Keratinocyte (primary cell): ENCODE data around the gene AHCYL2. TPM values are rescaled to one million over a fixed set of nuclear protein-coding genes. Genes with fewer than 3 reads are reported as not detected.

Experiments
- DNase-seq: peaks from one replicate; pipeline ENCODE4 v3.0.0-alpha.2; 2011; ENCODE audit warnings: low read depth, missing footprints, low spot score
- FAIRE-seq: peaks from 2 replicates; lab custom pipeline; 2011; peaks lifted over from hg19 to GRCh38; lab: Jason Lieb, UNC
- H2AFZ ChIP-seq: 2 replicates; pipeline ENCODE4 v1.6.0; 2012; ENCODE audit warnings: low read length, control low read depth, inconsistent platforms; ENCODE audit not compliant: control insufficient read depth
- H3K27ac ChIP-seq: 2 replicates; pipeline ENCODE4 v1.5.1; 2011; ENCODE audit warnings: low read length; ENCODE audit not compliant: control insufficient read depth, insufficient read depth
- H3K27me3 ChIP-seq: 3 replicates; pipeline ENCODE4 v1.6.0; 2011; ENCODE audit warnings: low read length; ENCODE audit not compliant: control insufficient read depth, insufficient read depth; ENCODE audit errors: extremely low read depth
- H3K36me3 ChIP-seq, 2 experiments: 2 replicates in 1 of 2; 3 replicates in 1 of 2; pipeline ENCODE4 v1.5.1; 2011; ENCODE audit warnings: low read length in 2 of 2, mild to moderate bottlenecking in 1 of 2; ENCODE audit not compliant: control insufficient read depth in 2 of 2, insufficient read depth in 2 of 2; ENCODE audit errors: extremely low read depth in 1 of 2
- H3K4me1 ChIP-seq: 3 replicates; pipeline ENCODE4 v1.5.1; 2011; ENCODE audit warnings: low read length; ENCODE audit not compliant: control insufficient read depth, insufficient read depth; ENCODE audit errors: extremely low read depth
- H3K4me2 ChIP-seq: 3 replicates; pipeline ENCODE4 v1.6.0; 2011; ENCODE audit warnings: low read depth, low read length; ENCODE audit not compliant: control insufficient read depth, insufficient read depth; ENCODE audit errors: extremely low read depth
- H3K4me3 ChIP-seq, 3 experiments: fragments of 200-600 bp in 1 of 3; sonication (generic) in 1 of 3; 2 replicates in 2 of 3; 3 replicates in 1 of 3; pipeline ENCODE4 v1.5.1; 2011 to 2016; ENCODE audit warnings: low read length in 3 of 3, mild to moderate bottlenecking in 3 of 3, control low read depth in 2 of 3, inconsistent platforms in 1 of 3, low read depth in 1 of 3, mixed read lengths in 1 of 3, mixed run types in 1 of 3, moderate library complexity in 1 of 3; ENCODE audit not compliant: control insufficient read depth in 2 of 3, insufficient read depth in 2 of 3; ENCODE audit errors: extremely low read depth in 1 of 3
- H3K79me2 ChIP-seq: 2 replicates; pipeline ENCODE4 v1.6.0; 2012; ENCODE audit warnings: low read length; ENCODE audit not compliant: control insufficient read depth, insufficient read depth
- H3K9ac ChIP-seq: 3 replicates; pipeline ENCODE4 v1.6.0; 2011; ENCODE audit warnings: low read length; ENCODE audit not compliant: control insufficient read depth, insufficient read depth; ENCODE audit errors: extremely low read depth
- H3K9me1 ChIP-seq: 3 replicates; pipeline ENCODE4 v1.6.0; 2011; ENCODE audit warnings: low read length; ENCODE audit not compliant: control insufficient read depth, insufficient read depth; ENCODE audit errors: extremely low read depth
- H3K9me3 ChIP-seq: 2 replicates; pipeline ENCODE4 v1.5.1; 2012; ENCODE audit warnings: low read depth, low read length; ENCODE audit not compliant: control insufficient read depth
- H4K20me1 ChIP-seq: 3 replicates; pipeline ENCODE4 v1.6.0; 2011; ENCODE audit warnings: low read length; ENCODE audit not compliant: control insufficient read depth, insufficient read depth; ENCODE audit errors: extremely low read depth
- CTCF ChIP-seq, 3 experiments: IDR thresholded peaks in 1 of 3; conservative IDR thresholded peaks in 1 of 3; optimal IDR thresholded peaks in 1 of 3; 2 replicates in 2 of 3; 3 replicates in 1 of 3; pipeline versions ENCODE3 to v1.5.1; 2011; ENCODE audit warnings: low read length in 3 of 3, mild to moderate bottlenecking in 3 of 3, moderate library complexity in 2 of 3, control low read depth in 1 of 3, inconsistent platforms in 1 of 3; ENCODE audit not compliant: insufficient read depth in 2 of 3; ENCODE audit errors: extremely low read depth in 1 of 3
- EZH2 ChIP-seq: IDR thresholded peaks from one replicate; pipeline ENCODE4 v1.6.1; 2012; ENCODE audit warnings: inconsistent platforms, mild to moderate bottlenecking, low read length, moderate library complexity
- dilution Hi-C: fragments of 300-500 bp; cut with MboI; formaldehyde crosslinking; loops from one replicate; pipeline ENCODE4 v1.7.0; 2020; ENCODE audit warnings: low sequenced_read_pairs; ENCODE audit not compliant: extremely low pct_ligation_motif_present
- polyA plus RNA-seq, 5 experiments: library from polyadenylated mRNA; depleted of rRNA in 3 of 5; stranded (reverse) in 3 of 5; stranded (forward) in 1 of 5; unstranded in 1 of 5; fragments of >200 nt; gene quantifications; 1 replicate in 1 of 5; 2 replicates in 3 of 5; 3 replicates in 1 of 5; pipeline versions ENCODE4 v1.2.1 to v1.2.3, GENCODE V29; 2011 to 2012; ENCODE audit warnings: missing spikeins in 2 of 5, low read depth in 1 of 5, low replicate concordance in 1 of 5

AHCYL2 gene
- polyA plus RNA-seq, 1 donor (not counting 4 experiments of a cell fraction or from before 2014, with no cell fraction given) = 32.8 TPM

- Histone ChIP-seq H3K9me1 (no peaks in the 10 kb centered on the region), H3K4me1 (no peaks in the 10 kb centered on the region), H3K9ac (no peak overlapping the region)
Measured at GRCh38 chr7:129205126-129205818, 19.6 kb upstream of the AHCYL2 start.

GRCh38 chr7:129205987-129206785 lies 18.6 kb upstream of the AHCYL2 start:
- no peaks in the 10 kb centered on the region for H3K9me1 ChIP-seq
- no peak overlapping the region for H3K4me2 ChIP-seq
- TF ChIP-seq CTCF (optimal IDR thresholded peaks at IDR 0.05 in 1 of 3, IDR thresholded peaks at IDR 0.05 in 1 of 3, conservative IDR thresholded peaks at IDR 0.05 in 1 of 3; ENCODE audit: extremely low read depth in 1 of 3, insufficient read depth in 2 of 3, low read length in 3 of 3) (no peak), EZH2 (no peak)
- no peaks in the 10 kb centered on the region for H3K4me1 ChIP-seq
- no peaks in the 10 kb centered on the region for H3K27me3 ChIP-seq
- no peak for FAIRE-seq
- DNase-seq = no peak
- H3K79me2 ChIP-seq = no peaks in the 10 kb centered on the region
- no peak overlapping the region for H3K9ac ChIP-seq
- no peak overlapping the region for H3K27ac ChIP-seq
- H2AFZ ChIP-seq = no peak overlapping the region
- no peaks in the 10 kb centered on the region for H4K20me1 ChIP-seq
- H3K4me3 ChIP-seq = no peak overlapping the region
- dilution Hi-C loops = no loop called here
- H3K9me3 ChIP-seq = no peaks in the 10 kb centered on the region
- no peaks in the 10 kb centered on the region for H3K36me3 ChIP-seq

More at GRCh38 chr7:129205126-129205818, 19.6 kb upstream of the AHCYL2 start:
- H3K4me2 ChIP-seq = no peak overlapping the region
- no peaks in the 10 kb centered on the region for H3K79me2 ChIP-seq
- no peaks in the 10 kb centered on the region for H3K36me3 ChIP-seq
- no peaks in the 10 kb centered on the region for H4K20me1 ChIP-seq
- H3K9me3 ChIP-seq = no peaks in the 10 kb centered on the region
- DNase-seq = no peak
- no peak for FAIRE-seq
- dilution Hi-C loops = no loop called here
- TF ChIP-seq EZH2 (no peak), CTCF (optimal IDR thresholded peaks at IDR 0.05 in 1 of 3, IDR thresholded peaks at IDR 0.05 in 1 of 3, conservative IDR thresholded peaks at IDR 0.05 in 1 of 3; ENCODE audit: extremely low read depth in 1 of 3, insufficient read depth in 2 of 3, low read length in 3 of 3) (no peak)
- no peak overlapping the region for H2AFZ ChIP-seq
- no peaks in the 10 kb centered on the region for H3K27me3 ChIP-seq
- H3K27ac ChIP-seq = no peak overlapping the region
- no peak overlapping the region for H3K4me3 ChIP-seq
